ELR (cell line): ENCODE data around the gene ZNF732.
A peak's percentile ranks its signal among the peaks of the same experiment; 100 is the strongest.
"Not testable (repeated sequence)": the region's sequence is repeated elsewhere in the genome, so short reads cannot be mapped to it uniquely, and the experiment has no call there.

Experiments
- DNase-seq: peaks from one replicate; pipeline ENCODE4 v3.0.0-alpha.2; 2015; ENCODE audit warnings: low read depth

ZNF732 gene

DNA sequence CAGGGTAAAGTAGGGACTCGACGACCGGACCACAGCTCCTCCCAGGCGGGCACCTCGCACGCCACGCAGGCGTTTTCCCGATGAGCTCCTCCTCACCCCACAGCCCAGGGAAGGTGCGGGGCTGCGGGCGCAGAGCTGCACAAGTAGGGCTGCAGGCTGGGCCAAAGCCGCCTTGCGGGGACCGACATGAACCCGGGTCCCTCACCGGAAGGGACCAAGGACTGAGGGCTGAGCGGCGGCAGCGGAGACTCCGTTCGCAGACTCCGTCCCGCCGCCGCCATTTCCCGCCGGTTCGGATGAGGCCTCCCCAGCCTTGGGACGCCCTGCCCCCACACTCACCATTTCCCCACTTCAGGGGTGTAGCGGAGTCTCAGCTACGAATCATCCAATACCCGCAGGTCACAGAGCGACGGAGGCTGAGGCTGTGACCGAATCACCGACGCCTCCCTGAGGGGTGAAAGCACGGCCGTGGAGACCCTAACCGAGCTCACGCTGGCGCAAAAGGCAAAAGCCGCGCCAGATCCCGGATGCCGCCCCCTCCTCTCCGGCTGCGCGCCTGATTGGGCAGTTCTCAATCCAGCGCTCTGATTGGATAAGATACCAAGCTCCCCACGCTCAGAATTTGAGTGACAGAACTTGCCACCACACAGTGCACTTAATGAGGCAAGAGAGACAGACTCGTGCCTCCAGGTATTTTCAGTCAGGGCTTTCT lies at the start of gene ZNF732:
TSS of gene ZNF732 (minus strand) at position 506 of the 712 bp plus-strand sequence. CDS start at position 342, 164 bp downstream.
- no peak for DNase-seq

DNA sequence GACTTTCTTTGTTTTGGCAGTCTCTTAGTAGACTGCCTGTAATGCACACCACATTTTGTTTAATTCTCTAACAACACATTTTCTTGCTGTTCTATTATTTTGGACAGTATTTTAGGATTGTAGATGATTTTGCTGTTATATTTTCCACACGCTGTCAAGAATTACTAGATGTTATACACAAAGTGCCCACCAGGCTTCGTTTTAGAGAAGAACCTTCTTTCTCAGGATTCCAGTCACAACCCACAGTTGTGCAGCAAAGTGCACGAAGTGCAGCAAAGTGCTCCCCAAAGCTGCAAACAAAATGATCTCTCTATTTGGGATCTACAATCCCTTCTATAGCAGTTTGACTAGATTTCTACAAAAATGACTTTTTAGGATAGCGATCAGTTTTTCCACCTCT lies 34.7 kb upstream of the ZNF732 start:
- DNase-seq: peak; percentile 9

DNA sequence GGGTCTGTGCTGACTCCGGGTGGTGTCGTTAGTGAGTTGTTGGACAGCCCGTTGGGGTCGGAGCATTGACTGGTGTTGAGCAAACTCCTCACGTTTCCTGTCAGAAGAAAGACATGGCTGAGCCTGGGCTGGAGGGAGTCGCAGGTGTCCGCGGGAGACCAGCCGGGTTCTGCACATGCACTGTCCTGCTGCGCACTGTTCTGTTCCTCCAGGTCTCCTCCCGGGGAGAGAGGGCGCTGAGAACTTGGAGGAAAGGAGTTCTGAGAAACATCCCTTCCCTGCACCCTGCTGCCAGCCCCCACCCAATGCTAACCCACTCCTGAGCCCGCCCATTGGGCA lies 33.5 kb upstream of the ZNF732 start:
- peak; percentile 13 for DNase-seq

DNA sequence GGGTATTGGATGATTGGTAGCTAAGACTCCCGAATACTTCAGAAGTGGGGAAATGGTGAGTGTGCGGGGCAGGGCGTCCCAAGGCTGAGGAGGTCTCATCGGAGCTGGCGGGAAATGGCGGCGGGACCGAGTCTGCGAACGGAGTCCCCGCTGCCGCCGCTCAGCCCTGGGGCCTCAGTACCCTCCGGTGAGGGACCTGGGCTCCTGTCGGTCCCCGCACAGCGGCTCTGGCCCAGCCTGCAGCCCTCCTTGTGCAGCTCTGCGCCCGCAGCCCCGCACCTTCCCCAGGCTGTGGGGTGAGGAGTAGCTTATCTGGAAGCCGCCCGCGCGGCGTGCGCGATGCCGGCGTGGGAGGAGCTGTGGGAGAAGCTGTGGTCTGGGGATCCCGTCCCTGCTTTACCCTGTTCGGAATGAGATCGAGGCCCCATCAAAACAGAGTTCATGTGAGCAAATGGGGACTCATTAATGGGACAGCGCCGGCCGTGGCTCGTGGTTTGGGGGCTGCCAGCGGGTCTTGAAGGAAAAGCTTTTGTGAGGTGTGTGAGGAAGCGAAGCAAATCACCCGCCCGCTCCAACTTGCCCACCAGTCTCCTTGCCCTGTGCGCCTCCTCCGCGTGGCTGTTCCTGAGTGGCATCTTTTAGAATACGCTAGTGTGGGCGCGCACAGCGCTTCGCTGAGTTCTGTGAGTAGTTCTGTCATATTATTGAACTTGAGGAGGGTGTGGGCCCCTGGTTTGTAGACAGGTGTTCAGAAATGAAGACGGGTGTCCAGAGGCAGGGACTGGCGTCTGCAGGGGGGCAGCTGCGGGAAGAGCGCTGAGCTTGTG lies 32.9 kb upstream of the ZNF732 start:
- peak; percentile 45 for DNase-seq

DNA sequence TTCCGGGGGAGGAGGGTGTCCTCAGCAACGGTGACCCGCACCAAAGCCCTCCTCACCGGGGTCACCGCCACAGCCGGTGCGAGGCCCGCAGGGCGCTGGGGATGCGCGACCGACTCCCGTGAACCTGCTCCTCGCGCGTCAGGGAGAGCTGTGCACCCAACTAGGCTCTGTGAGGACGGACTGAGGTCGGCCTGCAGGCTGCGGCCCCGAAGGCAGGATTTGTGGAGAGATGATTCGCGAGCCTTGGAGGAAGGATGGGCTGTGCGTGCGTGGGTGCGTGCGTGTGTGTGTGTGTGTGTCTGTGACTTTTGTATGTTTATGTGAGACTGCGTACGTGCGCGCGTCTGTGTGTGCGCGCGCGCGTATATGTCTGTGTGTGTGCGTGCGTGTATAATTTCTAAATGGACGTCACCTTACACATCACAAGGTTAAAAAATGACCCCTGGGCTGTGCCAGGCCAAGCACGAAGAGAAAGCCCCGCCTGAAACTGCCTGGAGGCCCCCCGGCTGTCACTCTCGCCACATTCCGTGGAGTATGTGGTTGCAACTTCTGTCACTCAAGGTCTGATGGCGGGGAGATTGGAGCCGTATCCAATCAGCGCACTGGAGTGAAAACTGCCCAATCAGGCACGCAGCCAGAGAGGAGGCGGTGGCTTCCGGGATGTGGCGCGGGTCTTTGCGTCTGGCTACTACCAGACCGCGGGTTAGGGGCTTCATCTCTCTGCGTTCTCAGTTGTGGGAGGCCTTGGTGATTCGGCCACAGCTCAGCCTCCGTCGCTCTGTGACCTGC lies 32.1 kb upstream of the ZNF732 start, which contains the start of gene ZNF141:
TSS of gene ZNF141 (plus strand) at position 672 of the 789 bp plus-strand sequence. CDS start 170 bp downstream, outside the sequence.
- DNase-seq: peak; percentile 96

DNA sequence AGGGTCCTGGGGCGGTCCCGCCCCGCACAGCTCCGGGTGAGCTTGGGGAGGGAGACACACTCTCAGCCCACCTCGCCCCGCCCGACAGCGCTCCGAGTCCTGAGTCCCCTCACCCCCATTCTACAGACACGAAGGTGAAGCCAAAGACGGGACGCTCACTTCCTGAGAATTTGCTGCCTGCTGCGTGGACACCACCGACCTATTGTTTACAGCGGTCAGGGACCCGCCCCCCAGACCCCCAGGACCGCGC lies 31.5 kb upstream of the ZNF732 start:
- DNase-seq: no peak

DNA sequence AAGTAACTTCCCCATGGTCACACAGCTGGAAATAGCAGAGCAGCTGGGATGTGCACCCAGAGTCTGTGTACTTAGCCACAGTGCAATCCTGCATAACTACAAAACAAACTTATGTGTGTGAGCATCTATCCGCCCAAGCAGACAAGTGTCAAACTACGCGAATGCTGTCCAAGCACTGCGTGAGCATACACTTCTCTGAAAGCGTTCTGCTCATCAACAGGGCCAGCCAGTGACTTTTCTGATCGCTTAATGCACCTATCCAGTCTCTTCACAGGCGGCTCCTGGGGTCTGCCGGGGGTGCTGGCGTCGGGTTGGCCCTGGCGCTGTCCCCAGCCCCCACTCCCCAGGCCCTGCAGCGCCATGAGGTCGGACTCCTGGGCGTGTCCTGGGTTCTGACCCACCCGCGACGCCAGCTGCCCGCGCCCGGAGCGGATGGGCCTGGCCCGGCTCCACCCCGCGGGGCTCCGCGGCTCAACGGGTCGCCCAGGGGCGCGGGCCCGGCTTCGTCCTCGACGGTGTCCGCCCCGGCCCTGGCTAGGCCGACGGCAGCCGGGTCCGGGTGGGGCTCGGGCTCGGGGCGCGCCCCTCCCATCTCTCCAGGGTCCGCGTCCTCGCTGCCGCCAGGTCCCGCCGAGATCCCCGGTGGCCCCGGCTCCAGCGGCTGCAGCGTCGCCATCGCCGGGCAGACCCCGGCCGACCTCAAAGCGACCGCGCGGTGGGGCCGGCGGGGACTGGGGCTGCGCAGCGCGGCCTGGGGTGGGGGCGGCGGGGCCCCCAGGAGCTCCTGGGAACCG lies 31.0 kb upstream of the ZNF732 start:
- DNase-seq: no peak

- DNase-seq: no peak
Measured at GRCh38 chr4:335515-335914, 30.2 kb upstream of the ZNF732 start.

- DNase-seq: no peak
Measured at GRCh38 chr4:328729-329128, 23.5 kb upstream of the ZNF732 start.

GRCh38 chr4:314296-314903 lies 9.1 kb upstream of the ZNF732 start:
- DNase-seq: no peak

- no peak for DNase-seq
Measured at GRCh38 chr4:309807-310206, 4.5 kb upstream of the ZNF732 start.

DNA sequence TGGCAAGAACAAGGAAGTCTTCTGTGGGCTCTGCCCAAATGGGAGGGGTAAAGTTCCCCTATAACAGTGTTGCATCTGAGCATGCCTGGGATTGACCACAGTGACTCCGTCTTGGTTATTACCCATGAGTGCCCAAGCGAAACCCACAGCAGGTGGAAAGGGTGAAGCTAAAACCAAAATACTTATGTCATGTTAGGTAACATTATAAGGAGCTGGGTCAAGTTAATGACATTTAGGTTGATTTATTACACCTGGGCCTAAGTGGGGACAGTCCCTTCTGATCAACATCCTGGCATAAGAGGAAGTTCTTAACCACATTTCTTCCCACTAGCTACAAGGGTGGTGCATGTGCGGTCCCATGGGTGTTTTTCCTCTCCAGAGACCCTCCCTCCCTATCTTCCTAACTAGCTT lies 1.3 kb upstream of the ZNF732 start:
- no peak for DNase-seq

DNA sequence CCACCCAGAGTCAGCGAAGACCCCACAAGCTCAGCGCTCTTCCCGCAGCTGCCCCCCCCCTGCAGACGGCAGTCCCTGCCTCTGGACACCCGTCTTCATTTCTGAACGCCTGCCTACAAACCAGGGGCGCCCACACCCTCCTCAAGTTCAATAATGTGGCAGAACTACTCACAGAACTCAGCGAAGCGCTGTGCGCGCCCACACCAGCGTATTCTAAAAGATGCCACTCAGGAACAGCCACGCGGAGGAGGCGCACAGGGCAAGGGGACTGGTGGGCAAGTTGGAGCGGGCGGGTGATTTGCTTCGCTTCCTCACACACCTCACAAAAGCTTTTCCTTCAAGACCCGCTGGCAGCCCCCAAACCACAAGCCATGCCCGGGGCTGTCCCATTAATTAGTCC lies 758 bp downstream of the ZNF732 start:
- DNase-seq: not testable (repeated sequence)

- no peak for DNase-seq
Measured at GRCh38 chr4:302381-302780, 2.9 kb downstream of the ZNF732 start.

DNA sequence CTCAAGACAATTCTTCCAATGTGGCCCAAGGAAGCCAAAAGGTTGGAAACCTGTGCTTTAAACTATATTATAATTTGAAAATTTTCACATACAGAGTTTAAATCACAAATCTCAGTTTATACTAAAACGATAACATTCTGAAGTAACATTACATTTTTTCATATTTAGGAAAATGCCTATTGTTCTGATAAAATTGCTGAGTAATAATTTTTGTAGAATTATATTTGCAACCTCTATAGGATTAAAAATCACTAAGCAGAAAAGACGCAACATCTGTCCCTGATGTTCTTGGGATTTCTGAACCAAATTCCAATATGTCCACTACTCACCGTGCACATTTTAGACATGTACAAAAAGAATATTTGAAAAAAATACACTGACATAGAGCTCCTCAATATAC lies 10.5 kb downstream of the ZNF732 start:
- no peak for DNase-seq

- DNase-seq: peak; percentile 13
Measured at GRCh38 chr4:288891-289290, 16.4 kb downstream of the ZNF732 start.

DNA sequence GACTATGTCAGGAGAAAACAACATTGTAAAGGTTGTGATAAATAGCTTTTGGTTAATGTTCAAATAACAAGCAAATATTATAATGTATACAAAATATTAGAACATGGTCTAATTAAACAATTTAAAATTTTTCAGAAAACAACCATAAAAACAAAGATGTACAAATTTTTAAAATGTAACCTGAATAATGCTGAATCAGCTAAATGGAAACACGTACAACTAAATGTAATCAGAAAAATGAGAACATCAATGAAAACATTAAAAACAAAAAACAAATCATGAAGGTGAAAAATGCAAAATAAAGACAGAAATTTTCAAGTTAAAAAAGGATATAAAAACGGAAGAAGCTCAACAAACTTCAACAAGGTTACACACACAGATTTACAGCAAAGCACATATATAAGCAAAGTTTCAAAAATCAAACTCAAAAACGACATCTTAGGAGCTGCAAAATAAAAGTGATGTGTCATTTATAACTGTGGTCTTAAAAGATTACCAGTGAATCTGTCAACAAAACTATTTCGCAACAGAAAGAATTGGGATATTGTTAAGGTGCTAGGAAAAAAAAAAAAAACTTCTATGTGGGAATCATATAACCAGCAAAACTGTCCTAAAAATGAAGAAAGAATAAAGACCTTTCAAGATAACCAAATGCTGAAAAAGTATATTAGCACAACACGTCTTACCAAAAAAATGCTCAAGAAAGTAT lies 31.8 kb downstream of the ZNF732 start:
- no peak for DNase-seq

GRCh38 chr4:271492-272103 lies 33.7 kb downstream of the ZNF732 start:
- DNase-seq: no peak

DNA sequence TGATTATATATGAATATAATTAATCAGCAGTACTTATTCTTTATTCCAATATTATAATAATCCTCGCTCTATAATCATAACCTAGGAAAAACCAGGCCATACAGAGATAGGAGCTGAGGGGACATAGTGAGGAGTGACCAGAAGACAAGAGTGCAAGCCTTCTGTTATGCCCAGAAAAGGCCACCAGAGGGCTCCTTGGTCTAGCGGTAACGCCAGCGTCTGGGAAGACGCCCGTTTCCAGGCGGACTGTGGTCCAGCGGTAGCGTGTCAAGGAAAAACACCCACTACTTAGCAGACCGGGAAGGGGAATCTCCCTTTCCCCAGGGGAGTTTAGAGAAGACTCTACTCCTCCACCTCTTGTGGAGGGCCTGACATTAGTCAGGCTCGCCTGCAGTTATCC lies 46.0 kb downstream of the ZNF732 start:
- DNase-seq: not testable (repeated sequence)

DNA sequence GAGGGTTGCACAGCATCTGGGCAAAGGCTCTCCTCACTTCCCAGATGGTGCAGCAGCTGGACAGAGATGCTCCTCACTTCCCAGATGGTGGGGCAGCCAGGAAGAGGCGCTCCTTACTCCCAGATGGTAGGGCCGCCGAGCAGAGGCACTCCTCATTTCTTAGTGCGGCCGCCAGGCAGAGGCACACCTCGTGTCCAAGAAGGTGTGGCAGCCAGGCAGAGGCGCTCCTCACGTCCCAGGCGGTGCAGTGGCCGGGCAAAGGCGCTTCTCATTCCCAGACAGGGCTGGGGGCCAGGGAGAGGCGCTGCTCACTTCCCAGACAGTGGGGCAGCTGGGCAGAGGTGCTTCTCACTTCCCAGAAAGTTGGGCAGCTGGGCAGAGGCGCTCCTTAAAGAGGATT lies 48.8 kb downstream of the ZNF732 start:
- DNase-seq: no peak
